Measurements from ENCODE around the gene ITPRIP. TPM values are rescaled to one million over a fixed set of nuclear protein-coding genes. Genes with fewer than 3 reads are reported as not detected.

ITPRIP gene
- total RNA-seq, 4 donors from 2014 or later: 18.1 to 31.5 (median 22.8) TPM

- no peak for ATAC-seq
- Histone ChIP-seq H3K27me3 (no peaks in the 10 kb centered on the region), H3K4me1 (peaks cover 14 to 100% (median 98%) of the 10 kb centered on the region in 3 donors), H3K9me3 (no peaks in the 10 kb centered on the region), H3K36me3 (no peaks in the 10 kb centered on the region), H3K4me3 (no peak overlapping the region), H3K27ac (peak overlapping the region in 3 of 4 donors; percentile 83 to 100 (median 98))
- WGBS, 2 donors (ENCODE audit: low coverage in 1 of 2): 17 to 50% methylated on average over 1 to 2 of the region's 7 CpGs
- TF ChIP-seq POLR2A (IDR thresholded peaks at IDR 0.05) (no peak), POLR2AphosphoS5 (IDR thresholded peaks at IDR 0.05) (peak; percentile 4), CTCF (IDR thresholded peaks at IDR 0.05) (no peak)
Observed at GRCh38 chr10:104322416-104322782, 15.9 kb downstream of the ITPRIP start.

GRCh38 chr10:104321725-104322415 is 16.4 kb downstream of the ITPRIP start:
- WGBS, 2 donors (ENCODE audit: low coverage in 1 of 2): 39 to 100% methylated on average over 1 to 6 of the region's 8 CpGs

GRCh38 chr10:104321226-104321625 is 17.0 kb downstream of the ITPRIP start:
- no peak for ATAC-seq
- Histone ChIP-seq H3K4me3 (no peak overlapping the region), H3K27ac (peak overlapping the region in 3 of 4 donors; percentile 83 to 100 (median 98)), H3K36me3 (no peaks in the 10 kb centered on the region), H3K9me3 (no peaks in the 10 kb centered on the region), H3K27me3 (no peaks in the 10 kb centered on the region), H3K4me1 (peaks cover 14 to 100% (median 96%) of the 10 kb centered on the region in 3 donors)
- WGBS, 2 donors (ENCODE audit: low coverage in 1 of 2): 43% methylated on average over 1 of the region's 6 CpGs; no CpG with 5 or more reads in 1 of the 2 donors
- no peak for TF ChIP-seq CTCF (IDR thresholded peaks at IDR 0.05)
- no peak for TF ChIP-seq POLR2AphosphoS5 (IDR thresholded peaks at IDR 0.05)
- TF ChIP-seq POLR2A (IDR thresholded peaks at IDR 0.05): no peak
- no peak for TF ChIP-seq EP300 (IDR thresholded peaks at IDR 0.05)

More at GRCh38 chr10:104321725-104322415, 16.4 kb downstream of the ITPRIP start:
- Histone ChIP-seq H3K9me3 (no peaks in the 10 kb centered on the region), H3K4me3 (no peak overlapping the region), H3K4me1 (peaks cover 14 to 100% (median 97%) of the 10 kb centered on the region in 3 donors), H3K27me3 (no peaks in the 10 kb centered on the region), H3K27ac (peak overlapping the region in 3 of 4 donors; percentile 83 to 100 (median 98)), H3K36me3 (no peaks in the 10 kb centered on the region)
- TF ChIP-seq POLR2AphosphoS5 (IDR thresholded peaks at IDR 0.05) (no peak), CTCF (IDR thresholded peaks at IDR 0.05) (no peak), POLR2A (IDR thresholded peaks at IDR 0.05) (no peak), EP300 (IDR thresholded peaks at IDR 0.05) (no peak)
- no peak for ATAC-seq

GRCh38 chr10:104318810-104319741 is 19.2 kb downstream of the ITPRIP start:
- Histone ChIP-seq H3K27ac (peak overlapping the region; percentile 65 to 100 (median 90)), H3K9me3 (no peaks in the 10 kb centered on the region), H3K36me3 (peaks cover 0 to 18% of the 10 kb centered on the region in 2 donors), H3K4me3 (peak overlapping the region in 1 of 2 donors; percentile 2), H3K27me3 (no peaks in the 10 kb centered on the region), H3K4me1 (peaks cover 4 to 85% (median 79%) of the 10 kb centered on the region in 3 donors)
- TF ChIP-seq EP300 (IDR thresholded peaks at IDR 0.05): peak; percentile 72
- TF ChIP-seq POLR2AphosphoS5 (IDR thresholded peaks at IDR 0.05): peak; percentile 91
- no peak for TF ChIP-seq POLR2A (IDR thresholded peaks at IDR 0.05)
- TF ChIP-seq CTCF (IDR thresholded peaks at IDR 0.05): no peak
- ATAC-seq: peak; percentile 84
- WGBS, 2 donors (ENCODE audit: low coverage in 1 of 2): 43 to 57% methylated on average over 6 to 11 of the region's 19 CpGs

Data from gastroesophageal sphincter (tissue), 4 donors.